Measurements from ENCODE around the gene STC2.

The STC2 gene

DNA sequence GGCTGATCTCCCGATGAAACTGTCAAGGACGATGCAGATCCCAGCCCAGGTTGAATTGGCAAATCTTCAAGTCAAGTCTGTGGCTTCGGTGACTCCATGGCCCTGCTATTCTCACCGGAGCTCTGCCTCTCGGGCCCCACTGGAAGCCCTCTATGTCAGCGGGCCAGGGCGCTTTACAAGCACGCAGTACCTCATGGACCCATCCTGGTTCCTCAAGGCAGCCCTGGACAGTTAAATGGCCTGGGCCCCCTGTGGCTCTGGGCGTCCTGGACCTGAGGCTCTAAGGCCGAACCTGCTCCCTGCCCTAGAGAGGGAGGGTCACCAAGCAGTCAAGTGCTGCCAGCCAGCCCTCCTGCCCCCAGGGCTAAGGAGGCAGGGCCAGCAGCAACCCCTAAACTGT is 45.3 kb downstream of the STC2 start:
- peaks cover 70% of the 10 kb centered on the region for H3K27me3 Mint-ChIP-seq
- H3K4me1 Mint-ChIP-seq (ENCODE audit: low read depth): peaks cover 9% of the 10 kb centered on the region
- no peaks in the 10 kb centered on the region for H3K36me3 Mint-ChIP-seq (ENCODE audit: low read depth)
- H3K4me3 Mint-ChIP-seq: no peak overlapping the region
- H3K9me3 Mint-ChIP-seq: peaks cover 10% of the 10 kb centered on the region
- no peak overlapping the region for H3K27ac Mint-ChIP-seq

- H3K4me3 Mint-ChIP-seq: no peak overlapping the region
- no peaks in the 10 kb centered on the region for H3K36me3 Mint-ChIP-seq (ENCODE audit: low read depth)
- H3K4me1 Mint-ChIP-seq (ENCODE audit: low read depth): peaks cover 4% of the 10 kb centered on the region
- peaks cover 10% of the 10 kb centered on the region for H3K9me3 Mint-ChIP-seq
- H3K27me3 Mint-ChIP-seq: peaks cover 73% of the 10 kb centered on the region
- H3K27ac Mint-ChIP-seq: no peak overlapping the region
Measured at GRCh38 chr5:173281910-173282309, 46.3 kb downstream of the STC2 start.

GRCh38 chr5:173279166-173279565 is 49.0 kb downstream of the STC2 start:
- Mint-ChIP-seq H3K4me1 (ENCODE audit: low read depth) (peaks cover 1% of the 10 kb centered on the region), H3K27ac (no peak overlapping the region), H3K9me3 (no peaks in the 10 kb centered on the region), H3K4me3 (no peak overlapping the region), H3K27me3 (peaks cover 68% of the 10 kb centered on the region), H3K36me3 (ENCODE audit: low read depth) (no peaks in the 10 kb centered on the region)

DNA sequence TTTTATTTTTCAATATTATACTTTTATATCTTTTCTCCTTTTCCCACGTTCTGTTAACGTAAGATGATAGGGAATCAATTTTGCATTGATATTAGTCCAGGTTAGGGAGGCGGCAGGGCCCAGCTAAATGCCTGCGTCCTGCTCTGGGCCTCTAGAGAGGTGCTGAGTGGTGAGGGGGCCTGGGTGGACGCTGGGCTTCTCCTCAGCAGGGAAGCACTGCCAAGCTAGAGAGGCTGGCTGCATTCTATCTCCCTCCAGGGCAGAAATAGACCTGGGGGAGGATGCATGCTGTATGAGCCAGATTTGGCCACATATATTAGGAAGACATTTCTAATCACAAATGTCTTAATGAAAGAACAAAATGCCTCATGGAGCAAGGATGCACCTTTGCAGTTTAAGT is 49.6 kb downstream of the STC2 start:
- Mint-ChIP-seq H3K36me3 (ENCODE audit: low read depth) (no peaks in the 10 kb centered on the region), H3K27me3 (peaks cover 67% of the 10 kb centered on the region), H3K4me3 (no peak overlapping the region), H3K4me1 (ENCODE audit: low read depth) (no peaks in the 10 kb centered on the region), H3K27ac (no peak overlapping the region), H3K9me3 (no peaks in the 10 kb centered on the region)

DNA sequence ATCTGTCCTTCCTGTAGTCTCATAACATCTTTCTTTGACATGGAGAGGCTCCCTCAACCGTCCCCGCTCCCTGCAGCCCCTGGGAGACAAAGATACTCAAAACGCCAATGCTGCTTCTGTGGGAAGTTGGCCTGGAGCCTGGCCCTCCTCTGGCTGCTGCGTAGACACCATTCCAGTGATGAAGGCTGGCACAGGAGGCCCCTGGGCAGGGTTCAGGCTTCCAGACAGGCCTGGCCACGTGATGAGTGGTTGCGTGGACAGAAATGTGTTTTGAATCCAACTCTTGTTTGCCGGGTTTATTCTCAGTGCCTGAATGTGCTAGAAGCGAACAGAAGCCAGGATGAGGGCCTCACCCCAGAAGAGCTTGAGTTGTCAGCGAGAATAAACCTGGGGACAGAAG is 50.0 kb downstream of the STC2 start:
- Mint-ChIP-seq H3K4me1 (ENCODE audit: low read depth) (no peaks in the 10 kb centered on the region), H3K36me3 (ENCODE audit: low read depth) (no peaks in the 10 kb centered on the region), H3K27ac (no peak overlapping the region), H3K4me3 (no peak overlapping the region), H3K27me3 (peaks cover 63% of the 10 kb centered on the region), H3K9me3 (no peaks in the 10 kb centered on the region)

GRCh38 chr5:173274771-173275170 is 53.4 kb downstream of the STC2 start:
- no peaks in the 10 kb centered on the region for H3K4me1 Mint-ChIP-seq (ENCODE audit: low read depth)
- peaks cover 44% of the 10 kb centered on the region for H3K27me3 Mint-ChIP-seq
- H3K9me3 Mint-ChIP-seq: no peaks in the 10 kb centered on the region
- H3K27ac Mint-ChIP-seq: no peak overlapping the region
- no peak overlapping the region for H3K4me3 Mint-ChIP-seq
- no peaks in the 10 kb centered on the region for H3K36me3 Mint-ChIP-seq (ENCODE audit: low read depth)

- Mint-ChIP-seq H3K9me3 (no peaks in the 10 kb centered on the region), H3K27ac (no peak overlapping the region), H3K36me3 (ENCODE audit: low read depth) (no peaks in the 10 kb centered on the region), H3K27me3 (peaks cover 35% of the 10 kb centered on the region), H3K4me3 (no peak overlapping the region), H3K4me1 (ENCODE audit: low read depth) (no peaks in the 10 kb centered on the region)
Measured at GRCh38 chr5:173271419-173271818, 56.8 kb downstream of the STC2 start.

GRCh38 chr5:173268750-173269432 is 59.3 kb downstream of the STC2 start:
- no peaks in the 10 kb centered on the region for H3K4me1 Mint-ChIP-seq (ENCODE audit: low read depth)
- H3K4me3 Mint-ChIP-seq: no peak overlapping the region
- H3K36me3 Mint-ChIP-seq (ENCODE audit: low read depth): no peaks in the 10 kb centered on the region
- H3K9me3 Mint-ChIP-seq: no peaks in the 10 kb centered on the region
- H3K27ac Mint-ChIP-seq: no peak overlapping the region
- H3K27me3 Mint-ChIP-seq: peaks cover 35% of the 10 kb centered on the region

DNA sequence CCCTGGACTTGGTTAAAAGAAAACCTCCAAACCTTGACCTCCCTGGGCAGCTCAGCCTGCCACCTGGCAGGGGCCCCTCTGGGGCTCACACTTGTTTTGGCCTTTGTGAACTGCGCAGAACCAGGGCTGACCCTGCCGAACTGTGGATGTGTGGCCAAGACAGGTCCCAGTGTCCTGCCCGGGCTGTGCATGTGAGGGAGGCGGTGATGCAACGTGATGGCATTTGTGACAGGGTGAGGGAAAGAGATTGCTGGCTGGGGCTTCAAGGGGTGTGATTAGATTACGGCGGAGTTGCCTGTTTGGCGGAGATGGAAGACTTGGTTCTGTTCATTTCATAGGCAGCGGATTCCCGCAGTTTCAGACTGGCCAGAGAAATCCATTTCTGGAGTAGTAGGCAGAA is 62.8 kb downstream of the STC2 start:
- no peak overlapping the region for H3K4me3 Mint-ChIP-seq
- peaks cover 38% of the 10 kb centered on the region for H3K27me3 Mint-ChIP-seq
- no peaks in the 10 kb centered on the region for H3K9me3 Mint-ChIP-seq
- H3K4me1 Mint-ChIP-seq (ENCODE audit: low read depth): no peaks in the 10 kb centered on the region
- no peak overlapping the region for H3K27ac Mint-ChIP-seq
- no peaks in the 10 kb centered on the region for H3K36me3 Mint-ChIP-seq (ENCODE audit: low read depth)
